Measurements from ENCODE around the gene HMGXB4.

The HMGXB4 gene

DNA sequence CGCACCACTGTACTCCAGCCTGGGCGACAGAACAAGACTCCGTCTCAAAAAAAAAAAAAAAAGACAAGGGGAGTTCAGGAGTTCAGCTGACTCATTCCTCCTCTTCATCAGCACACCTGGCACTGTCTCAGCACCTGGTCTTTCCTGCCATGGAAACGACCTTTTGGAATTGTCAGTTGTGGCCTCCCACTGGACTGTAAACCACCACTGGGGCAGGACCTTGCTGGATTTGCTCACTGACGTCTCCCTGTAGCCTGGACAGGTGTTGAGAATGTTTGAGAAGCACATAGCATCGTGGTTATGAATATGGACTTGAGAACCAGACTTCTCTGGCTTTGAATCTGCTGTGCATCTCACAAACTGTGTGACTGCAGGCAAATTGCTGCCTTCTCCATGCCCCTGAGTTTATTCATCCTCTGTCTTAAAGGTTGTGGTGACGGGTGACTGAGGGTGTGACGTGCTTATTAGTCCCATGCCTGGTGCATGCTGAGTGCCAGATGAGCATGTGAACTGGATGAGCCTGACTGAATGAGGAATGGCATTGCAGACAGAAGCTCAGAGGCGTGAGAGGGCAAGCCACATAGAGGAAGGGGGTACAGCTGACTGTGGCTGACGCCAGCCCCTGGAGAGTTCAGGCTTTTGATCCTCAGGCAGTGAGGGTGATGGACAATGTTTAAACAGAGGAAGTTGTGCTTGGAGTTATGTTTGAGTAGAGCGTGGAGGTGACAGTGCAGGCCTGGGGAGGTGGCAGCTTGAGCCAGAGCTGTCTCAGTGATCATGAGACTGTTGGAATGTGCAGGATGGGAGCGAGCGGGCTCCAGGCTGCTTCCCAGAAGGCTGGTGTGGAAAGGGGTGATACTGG lies 55.1 kb downstream of the HMGXB4 start:
- H3K23ac ChIP-seq (ENCODE audit: low read depth, low read length, poor library complexity) = no peak overlapping the region
- no peak for DNase-seq (ENCODE audit: low spot score)
- H3K36me3 ChIP-seq (replicated peaks in 1 of 2; ENCODE audit: control insufficient read depth in 2 of 2, insufficient read depth in 2 of 2, low read length in 2 of 2) = no peaks in the 10 kb centered on the region
- H4K91ac ChIP-seq (ENCODE audit: low read depth, low read length, poor library complexity) = no peak overlapping the region
- H2AK5ac ChIP-seq (ENCODE audit: low read depth, low read length) = no peak overlapping the region
- H3K4me3 ChIP-seq (ENCODE audit: low read length in 2 of 2) = no peak overlapping the region
- H2BK12ac ChIP-seq (ENCODE audit: low read length) = no peak overlapping the region
- H2BK5ac ChIP-seq (ENCODE audit: low read length) = no peak overlapping the region
- peaks cover 8 to 22% of the 10 kb centered on the region in 2 donors for H3K4me1 ChIP-seq (ENCODE audit: control insufficient read depth in 2 of 2, insufficient read depth in 1 of 2, low read depth in 1 of 2, low read length in 2 of 2)
- no peak overlapping the region for H3K9ac ChIP-seq (ENCODE audit: low read depth, low read length, poor library complexity)
- no peak overlapping the region for H3K27ac ChIP-seq (replicated peaks; ENCODE audit: low read length)
- no peaks in the 10 kb centered on the region for H3K9me3 ChIP-seq (replicated peaks in 1 of 2; ENCODE audit: control insufficient read depth in 2 of 2, insufficient read depth in 1 of 2, low read depth in 1 of 2, low read length in 2 of 2)
- peaks cover 4% of the 10 kb centered on the region for H3K79me1 ChIP-seq (ENCODE audit: low read depth, low read length)
- no peak overlapping the region for H2BK120ac ChIP-seq (ENCODE audit: low read depth, low read length)
- H3K4ac ChIP-seq (ENCODE audit: low read length) = no peak overlapping the region
- H4K8ac ChIP-seq (ENCODE audit: low read depth, low read length) = no peak overlapping the region
- WGBS, 2 donors (ENCODE audit: extremely low coverage in 2 of 2, insufficient read length in 2 of 2, insufficient replicate concordance in 1 of 2) = no CpG with 5 or more reads among the region's 13 CpGs
- peak overlapping the region; percentile 1 for H3K18ac ChIP-seq (ENCODE audit: low read length)
- H2BK15ac ChIP-seq (ENCODE audit: low read length) = no peak overlapping the region
- no peak overlapping the region for H3K14ac ChIP-seq (ENCODE audit: low read length)
- H2AFZ ChIP-seq (ENCODE audit: low read length) = no peak overlapping the region
- H3K27me3 ChIP-seq (ENCODE audit: control insufficient read depth in 3 of 3, insufficient read depth in 3 of 3, low read depth in 1 of 3, low read length in 3 of 3) = no peaks in the 10 kb centered on the region
- no peak overlapping the region for H3K4me2 ChIP-seq (ENCODE audit: insufficient read depth, low read length, poor library complexity, severe bottlenecking)

DNA sequence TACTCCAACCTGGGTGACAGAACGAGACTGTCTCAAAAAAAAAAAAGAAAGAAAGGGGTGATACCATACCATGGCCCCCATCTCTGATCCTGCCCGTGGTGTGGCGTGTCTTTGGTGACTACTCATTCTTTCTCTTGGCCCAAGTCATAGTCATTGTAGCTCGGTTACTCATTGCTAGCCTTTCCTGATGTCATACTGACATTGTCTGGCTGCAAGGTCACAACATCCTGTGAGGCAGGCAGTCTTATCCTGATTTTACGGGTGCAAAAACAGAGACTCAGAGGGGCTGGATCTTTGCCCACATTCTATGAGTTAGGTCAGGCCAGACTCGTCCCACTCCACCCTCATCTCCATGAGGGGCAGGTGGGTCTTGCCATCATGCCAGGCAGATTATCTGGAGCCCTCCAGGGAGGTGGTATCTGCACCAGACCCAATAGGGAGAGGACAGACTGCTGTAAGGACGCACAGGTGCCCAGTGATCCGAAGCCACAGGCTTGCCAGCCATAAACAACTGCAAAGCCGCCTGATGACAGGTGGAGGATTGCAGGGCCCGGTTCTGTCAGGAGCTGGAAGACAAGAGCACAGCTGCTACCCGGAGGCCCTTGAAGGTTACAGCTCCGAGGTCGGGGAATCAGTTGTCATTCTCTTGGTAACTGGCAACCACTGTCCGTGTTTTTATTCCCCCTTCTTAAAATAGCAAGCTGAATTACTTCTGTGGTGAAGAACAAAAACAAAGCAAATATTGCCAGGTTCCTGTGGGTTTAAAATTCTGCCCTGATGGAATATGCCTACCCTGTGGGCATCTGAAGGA lies 56.2 kb downstream of the HMGXB4 start:
- Histone ChIP-seq H3K14ac (ENCODE audit: low read length) (no peak overlapping the region), H2BK5ac (ENCODE audit: low read length) (no peak overlapping the region), H4K91ac (ENCODE audit: low read depth, low read length, poor library complexity) (no peak overlapping the region), H2AK5ac (ENCODE audit: low read depth, low read length) (no peak overlapping the region), H2AFZ (ENCODE audit: low read length) (no peak overlapping the region), H3K4me1 (ENCODE audit: control insufficient read depth in 2 of 2, insufficient read depth in 1 of 2, low read depth in 1 of 2, low read length in 2 of 2) (peaks cover 8 to 17% of the 10 kb centered on the region in 2 donors), H3K23ac (ENCODE audit: low read depth, low read length, poor library complexity) (no peak overlapping the region), H3K9me3 (replicated peaks in 1 of 2; ENCODE audit: control insufficient read depth in 2 of 2, insufficient read depth in 1 of 2, low read depth in 1 of 2, low read length in 2 of 2) (no peaks in the 10 kb centered on the region), H3K36me3 (replicated peaks in 1 of 2; ENCODE audit: control insufficient read depth in 2 of 2, insufficient read depth in 2 of 2, low read length in 2 of 2) (peaks cover 2 to 3% of the 10 kb centered on the region in 2 donors), H3K18ac (ENCODE audit: low read length) (no peak overlapping the region), H3K27ac (replicated peaks; ENCODE audit: low read length) (no peak overlapping the region), H3K79me1 (ENCODE audit: low read depth, low read length) (peaks cover 4% of the 10 kb centered on the region), H2BK12ac (ENCODE audit: low read length) (no peak overlapping the region), H3K9ac (ENCODE audit: low read depth, low read length, poor library complexity) (no peak overlapping the region), H3K4ac (ENCODE audit: low read length) (no peak overlapping the region), H2BK120ac (ENCODE audit: low read depth, low read length) (no peak overlapping the region), H2BK15ac (ENCODE audit: low read length) (no peak overlapping the region), H3K4me2 (ENCODE audit: insufficient read depth, low read length, poor library complexity, severe bottlenecking) (no peak overlapping the region), H3K27me3 (ENCODE audit: control insufficient read depth in 3 of 3, insufficient read depth in 3 of 3, low read depth in 1 of 3, low read length in 3 of 3) (no peaks in the 10 kb centered on the region), H4K8ac (ENCODE audit: low read depth, low read length) (no peak overlapping the region), H3K4me3 (ENCODE audit: low read length in 2 of 2) (no peak overlapping the region)
- no CpG with 5 or more reads among the region's 14 CpGs for WGBS, 2 donors (ENCODE audit: extremely low coverage in 2 of 2, insufficient read length in 2 of 2, insufficient replicate concordance in 1 of 2)
- DNase-seq (ENCODE audit: low spot score) = no peak

DNA sequence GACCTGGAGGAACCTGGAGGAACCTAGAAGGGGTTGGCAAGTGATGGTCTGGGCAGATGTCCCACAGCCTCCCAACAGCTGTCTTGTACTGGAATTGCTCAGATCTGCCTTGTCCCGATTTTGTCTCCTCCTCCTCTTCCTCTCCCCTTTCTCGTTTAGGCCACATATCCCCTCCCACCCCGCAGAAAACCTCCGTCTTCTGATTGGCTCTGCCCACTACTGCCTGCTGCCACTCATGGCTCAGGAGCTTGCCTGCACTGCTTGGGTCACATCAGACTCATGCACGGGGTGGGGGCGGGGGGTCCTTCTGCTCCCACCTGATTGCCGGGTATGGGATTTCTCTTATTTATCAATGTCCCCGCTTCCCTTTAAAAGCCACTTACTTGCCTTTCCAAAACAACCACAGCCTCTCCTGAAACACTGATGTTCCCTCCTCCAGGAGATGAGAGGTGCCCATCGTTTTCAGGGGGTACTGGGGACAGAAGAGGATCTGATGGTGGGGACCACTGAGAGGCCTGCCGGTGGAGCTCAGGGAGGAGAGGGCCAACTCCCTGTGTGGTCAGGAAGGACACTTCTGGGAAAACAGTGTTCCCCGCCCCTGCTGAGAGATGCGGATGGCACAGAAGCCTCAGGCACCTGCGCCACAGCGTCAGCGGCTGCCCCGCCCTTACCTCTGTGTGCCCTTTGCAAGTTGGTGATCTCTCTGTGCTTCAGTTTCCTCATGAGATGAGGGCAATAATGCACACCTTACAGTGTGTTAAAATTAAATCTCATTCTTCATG lies 57.1 kb downstream of the HMGXB4 start:
- H3K27me3 ChIP-seq (ENCODE audit: control insufficient read depth in 3 of 3, insufficient read depth in 3 of 3, low read depth in 1 of 3, low read length in 3 of 3) = no peaks in the 10 kb centered on the region
- no CpG with 5 or more reads among the region's 16 CpGs for WGBS, 2 donors (ENCODE audit: extremely low coverage in 2 of 2, insufficient read length in 2 of 2, insufficient replicate concordance in 1 of 2)
- H3K18ac ChIP-seq (ENCODE audit: low read length) = peak overlapping the region; percentile 0
- H2BK12ac ChIP-seq (ENCODE audit: low read length) = no peak overlapping the region
- no peak overlapping the region for H3K27ac ChIP-seq (replicated peaks; ENCODE audit: low read length)
- H3K79me1 ChIP-seq (ENCODE audit: low read depth, low read length) = peaks cover 4% of the 10 kb centered on the region
- H3K4ac ChIP-seq (ENCODE audit: low read length) = no peak overlapping the region
- H4K8ac ChIP-seq (ENCODE audit: low read depth, low read length) = no peak overlapping the region
- H3K14ac ChIP-seq (ENCODE audit: low read length) = no peak overlapping the region
- H3K4me2 ChIP-seq (ENCODE audit: insufficient read depth, low read length, poor library complexity, severe bottlenecking) = no peak overlapping the region
- H4K91ac ChIP-seq (ENCODE audit: low read depth, low read length, poor library complexity) = no peak overlapping the region
- peaks cover 4 to 7% of the 10 kb centered on the region in 2 donors for H3K36me3 ChIP-seq (replicated peaks in 1 of 2; ENCODE audit: control insufficient read depth in 2 of 2, insufficient read depth in 2 of 2, low read length in 2 of 2)
- H3K23ac ChIP-seq (ENCODE audit: low read depth, low read length, poor library complexity) = no peak overlapping the region
- H2BK5ac ChIP-seq (ENCODE audit: low read length) = no peak overlapping the region
- H3K9ac ChIP-seq (ENCODE audit: low read depth, low read length, poor library complexity) = no peak overlapping the region
- H2BK15ac ChIP-seq (ENCODE audit: low read length) = no peak overlapping the region
- H3K9me3 ChIP-seq (replicated peaks in 1 of 2; ENCODE audit: control insufficient read depth in 2 of 2, insufficient read depth in 1 of 2, low read depth in 1 of 2, low read length in 2 of 2) = no peaks in the 10 kb centered on the region
- no peak overlapping the region for H2BK120ac ChIP-seq (ENCODE audit: low read depth, low read length)
- peaks cover 8 to 17% of the 10 kb centered on the region in 2 donors for H3K4me1 ChIP-seq (ENCODE audit: control insufficient read depth in 2 of 2, insufficient read depth in 1 of 2, low read depth in 1 of 2, low read length in 2 of 2)
- no peak for DNase-seq (ENCODE audit: low spot score)
- H2AK5ac ChIP-seq (ENCODE audit: low read depth, low read length) = peak overlapping the region; percentile 20
- H2AFZ ChIP-seq (ENCODE audit: low read length) = no peak overlapping the region
- no peak overlapping the region for H3K4me3 ChIP-seq (ENCODE audit: low read length in 2 of 2)
